Nephron progenitor cell (in vitro differentiated cells): ENCODE results near the gene ATG4D.
A peak's percentile ranks its signal among the peaks of the same experiment; 100 is the strongest.
"Not testable (repeated sequence)": the region's sequence is repeated elsewhere in the genome, so short reads cannot be mapped to it uniquely, and the experiment has no call there.

Experiments used
- DNase-seq: peaks from one replicate; pipeline ENCODE4 v3.0.0; 2021
- H3K27ac Mint-ChIP-seq: 2 replicates; pipeline ENCODE4 v1.8.0; 2021; ENCODE audit warnings: mild to moderate bottlenecking, moderate library complexity, mixed read lengths
- H3K27me3 Mint-ChIP-seq: 2 replicates; pipeline ENCODE4 v1.8.0; 2021; ENCODE audit warnings: mild to moderate bottlenecking, low read depth, mixed read lengths; ENCODE audit not compliant: poor library complexity
- H3K36me3 Mint-ChIP-seq: 2 replicates; pipeline ENCODE4 v1.8.0; 2021; ENCODE audit warnings: low read depth, mixed read lengths
- H3K4me1 Mint-ChIP-seq: 2 replicates; pipeline ENCODE4 v1.8.0; 2021; ENCODE audit warnings: mixed read lengths
- H3K4me3 Mint-ChIP-seq: 2 replicates; pipeline ENCODE4 v1.8.0; 2021; ENCODE audit warnings: mild to moderate bottlenecking, moderate library complexity, mixed read lengths
- H3K9me3 Mint-ChIP-seq: 2 replicates; pipeline ENCODE4 v1.8.0; 2021; ENCODE audit warnings: mild to moderate bottlenecking, moderate library complexity, mixed read lengths
- CTCF ChIP-seq: fragments of 200-600 bp; sonication (generic); IDR thresholded peaks from 2 replicates; pipeline ENCODE4 v1.5.0; 2021; ENCODE audit warnings: antibody characterized with exemption

ATG4D gene

GRCh38 chr19:10535613-10536012 lies 8.1 kb upstream of the ATG4D start:
- no peak for DNase-seq
- H3K9me3 Mint-ChIP-seq, result peaks cover 6% of the 10 kb centered on the region
- peaks cover 38% of the 10 kb centered on the region for H3K27me3 Mint-ChIP-seq
- H3K4me1 Mint-ChIP-seq, result peaks cover 4% of the 10 kb centered on the region
- TF ChIP-seq CTCF, result no peak
- no peak overlapping the region for H3K4me3 Mint-ChIP-seq
- H3K27ac Mint-ChIP-seq, result peak overlapping the region; percentile 51
- no peaks in the 10 kb centered on the region for H3K36me3 Mint-ChIP-seq

GRCh38 chr19:10537668-10538067 lies 6.0 kb upstream of the ATG4D start:
- no peak for DNase-seq
- H3K27ac Mint-ChIP-seq, result no peak overlapping the region
- peaks cover 32% of the 10 kb centered on the region for H3K27me3 Mint-ChIP-seq
- no peak for TF ChIP-seq CTCF
- H3K9me3 Mint-ChIP-seq, result peaks cover under 1% of the 10 kb centered on the region
- H3K36me3 Mint-ChIP-seq, result no peaks in the 10 kb centered on the region
- H3K4me1 Mint-ChIP-seq, result peaks cover 4% of the 10 kb centered on the region
- no peak overlapping the region for H3K4me3 Mint-ChIP-seq

- Mint-ChIP-seq H3K27ac (peak overlapping the region; percentile 92), H3K4me3 (no peak overlapping the region), H3K4me1 (peaks cover 4% of the 10 kb centered on the region), H3K9me3 (no peaks in the 10 kb centered on the region), H3K36me3 (no peaks in the 10 kb centered on the region), H3K27me3 (peaks cover 34% of the 10 kb centered on the region)
- no peak for DNase-seq
- TF ChIP-seq CTCF, result no peak
Observed at GRCh38 chr19:10538204-10538983, 5.3 kb upstream of the ATG4D start.

GRCh38 chr19:10539016-10539415 lies 4.7 kb upstream of the ATG4D start:
- H3K36me3 Mint-ChIP-seq, H3K4me3 Mint-ChIP-seq, H3K4me1 Mint-ChIP-seq, DNase-seq, H3K9me3 Mint-ChIP-seq: not testable (repeated sequence)
- Mint-ChIP-seq H3K27me3 (peaks cover 34% of the 10 kb centered on the region), H3K27ac (peak overlapping the region; percentile 92)

- peaks cover 5% of the 10 kb centered on the region for H3K4me1 Mint-ChIP-seq
- peaks cover 17% of the 10 kb centered on the region for H3K27me3 Mint-ChIP-seq
- H3K4me3 Mint-ChIP-seq, result peak overlapping the region; percentile 81
- no peak overlapping the region for H3K27ac Mint-ChIP-seq
- H3K9me3 Mint-ChIP-seq, result no peaks in the 10 kb centered on the region
- DNase-seq, result no peak
- no peak for TF ChIP-seq CTCF
- H3K36me3 Mint-ChIP-seq, result peaks cover 4% of the 10 kb centered on the region
Observed at GRCh38 chr19:10543059-10543419, 665 bp upstream of the ATG4D start.

- Mint-ChIP-seq H3K36me3 (peaks cover 17% of the 10 kb centered on the region), H3K9me3 (no peaks in the 10 kb centered on the region), H3K4me1 (peaks cover 5% of the 10 kb centered on the region), H3K27me3 (peaks cover 9% of the 10 kb centered on the region), H3K27ac (no peak overlapping the region), H3K4me3 (peak overlapping the region; percentile 91)
- TF ChIP-seq CTCF, result no peak
- DNase-seq, result no peak
Observed at GRCh38 chr19:10544242-10544752, 593 bp downstream of the ATG4D start.
